K562 (cell line): ENCODE data around the gene VWA5B1. TPM values are rescaled to one million over a fixed set of nuclear protein-coding genes. Genes with fewer than 3 reads are reported as not detected.
A peak's percentile ranks its signal among the peaks of the same experiment; 100 is the strongest.

Experiments used
- ATAC-seq: fragments of 200-7000 bp; cut with Tn5 transposase; 3 replicates; pipeline ENCODE4 v1.9.1; 2020; ENCODE audit warnings: moderate library complexity
- BruUV-seq: library from RNA; stranded (reverse); fragments of 400-500 nt; replicated peaks from 2 replicates; lab custom pipeline; 2021; lab: Mats Ljungman, UMichigan
- CTCF ChIA-PET: fragments of 300-600 bp; formaldehyde crosslinking; extraction: SDS; loops from one replicate; lab custom pipeline; 2021; ENCODE audit warnings: low intra/inter-chr PET ratio; lab: Yijun Ruan, JAX
- POLR2A ChIA-PET: fragments of 300-600, 350-650 bp; sonication (Branson Sonifier 250); formaldehyde crosslinking; extraction: SDS; loops from one replicate; lab custom pipeline; 2021; ENCODE audit warnings: antibody characterized with exemption, inconsistent platforms; lab: Yijun Ruan, JAX
- DNase-seq, 4 experiments: peaks; one replicate each; pipeline versions ENCODE4 v3.0.0 to v3.0.0-alpha.2; 2011 to 2018; ENCODE audit warnings: low spot score in 3 of 4, mixed read lengths in 3 of 4; ENCODE audit errors: extremely low read depth in 1 of 4
- FAIRE-seq: peaks from 2 replicates; lab custom pipeline; 2011; peaks lifted over from hg19 to GRCh38; lab: Jason Lieb, UNC
- H2AFZ ChIP-seq: 2 replicates; pipeline ENCODE4 v1.6.0; 2011; ENCODE audit warnings: low read depth, low read length, control low read depth, inconsistent platforms
- H3K27ac ChIP-seq: fragments of 200-600 bp; 3 replicates; pipeline ENCODE4 v1.8.0; 2011; ENCODE audit warnings: low read depth, mild to moderate bottlenecking, control low read depth, inconsistent platforms, low read length, moderate library complexity, mixed read lengths; ENCODE audit errors: extremely low read depth
- H3K27me3 ChIP-seq, 2 experiments: fragments of 300-600 bp in 1 of 2; 2 replicates in 1 of 2; 3 replicates in 1 of 2; pipeline versions ENCODE4 v1.6.0 to v1.8.0; 2011; ENCODE audit warnings: inconsistent platforms in 2 of 2, low read length in 2 of 2, mild to moderate bottlenecking in 1 of 2, mixed read lengths in 1 of 2, moderate library complexity in 1 of 2; ENCODE audit not compliant: control insufficient read depth in 2 of 2, insufficient read depth in 2 of 2
- H3K36me3 ChIP-seq: fragments of 300-600 bp; 3 replicates; pipeline ENCODE4 v1.8.0; 2011; ENCODE audit warnings: mild to moderate bottlenecking, low read length, inconsistent platforms; ENCODE audit not compliant: control insufficient read depth, insufficient read depth
- H3K4me1 ChIP-seq, 2 experiments: fragments of 200-600 bp in 1 of 2; replicated peaks in 1 of 2; 2 replicates in 1 of 2; 3 replicates in 1 of 2; pipeline versions ENCODE4 v1.5.1 to v1.8.0; 2011; ENCODE audit warnings: inconsistent platforms in 2 of 2, low read length in 2 of 2, mild to moderate bottlenecking in 1 of 2, mixed read lengths in 1 of 2, moderate library complexity in 1 of 2; ENCODE audit not compliant: control insufficient read depth in 2 of 2, insufficient read depth in 2 of 2
- H3K4me2 ChIP-seq: 2 replicates; pipeline ENCODE4 v1.6.1; 2011; ENCODE audit warnings: low read length, control low read depth, inconsistent platforms, mixed read lengths; ENCODE audit not compliant: insufficient read depth
- H3K4me3 ChIP-seq: fragments of 200-600 bp; sonication (generic), shearing (Covaris generic); 2 replicates; pipeline ENCODE4 v1.5.1; 2016; ENCODE audit warnings: control low read depth, inconsistent platforms
- H3K79me2 ChIP-seq: fragments of 200-600 bp; 3 replicates; pipeline ENCODE4 v1.8.0; 2011; ENCODE audit warnings: low read length, inconsistent platforms; ENCODE audit not compliant: control insufficient read depth, insufficient read depth
- H3K9ac ChIP-seq, 2 experiments: 2 replicates each; pipeline versions ENCODE4 v1.6.0 to v1.6.1; 2011; ENCODE audit warnings: low read depth in 2 of 2, low read length in 2 of 2, control low read depth in 1 of 2, inconsistent platforms in 1 of 2, mild to moderate bottlenecking in 1 of 2, mixed read lengths in 1 of 2; ENCODE audit not compliant: insufficient read depth in 1 of 2
- H3K9me1 ChIP-seq: one replicate; pipeline ENCODE4 v1.6.0; 2011; ENCODE audit warnings: inconsistent platforms, mild to moderate bottlenecking, low read length, moderate library complexity; ENCODE audit not compliant: control insufficient read depth, insufficient read depth
- H3K9me3 ChIP-seq: replicated peaks from 2 replicates; pipeline ENCODE4 v1.5.1; 2011; ENCODE audit warnings: low read depth, low read length, inconsistent platforms; ENCODE audit not compliant: control insufficient read depth, insufficient read depth
- H4K20me1 ChIP-seq: replicated peaks from 2 replicates; pipeline ENCODE4 v1.6.1; 2011; ENCODE audit warnings: low read length, inconsistent platforms, mixed read lengths; ENCODE audit not compliant: control insufficient read depth, insufficient read depth
- EGR1 ChIP-seq: fragments of 450-650 bp; conservative IDR thresholded peaks from 2 replicates; pipeline ENCODE4 v1.6.1; 2017; ENCODE audit warnings: mild to moderate bottlenecking
- LARP7 ChIP-seq: fragments of 450-650 bp; IDR thresholded peaks from 2 replicates; pipeline ENCODE4 v1.6.1; 2016
- RBBP5 ChIP-seq: fragments of 200-600 bp; sonication (generic); IDR thresholded peaks from 2 replicates; pipeline ENCODE4 v1.6.1; 2012; ENCODE audit warnings: borderline replicate concordance, mild to moderate bottlenecking, low read length, control low read depth, inconsistent platforms; ENCODE audit not compliant: insufficient read depth, poor library complexity, severe bottlenecking
- TBL1XR1 ChIP-seq, 2 experiments: IDR thresholded peaks; 2 replicates each; pipeline ENCODE4 v1.6.1; 2012; ENCODE audit warnings: improper control_type of control experiment in 2 of 2, low read length in 2 of 2, mild to moderate bottlenecking in 1 of 2
- WGBS: fragments of 100-300 bp; shearing (Covaris generic); methylation state at CpG from one replicate; pipeline ENCODE4 v1.1.6; 2016; ENCODE audit warnings: low coverage, mixed read lengths; ENCODE audit not compliant: insufficient coverage; ENCODE audit errors: missing lambda C conversion rate; 5-methylcytosine and 5-hydroxymethylcytosine counted together
- in situ Hi-C: fragments of 300-500 bp; cut with MboI; formaldehyde crosslinking; loops from 4 replicates; pipeline ENCODE4 v1.15.0; 2018; ENCODE audit warnings: inconsistent platforms, mixed read lengths
- intact Hi-C: fragments of 100-400 bp; cut with micrococcal nuclease; formaldehyde crosslinking; loops from 2 replicates; pipeline ENCODE4 v1.14.2; 2022
- polyA plus RNA-seq, 8 experiments: library from polyadenylated mRNA; depleted of rRNA in 4 of 8; stranded (reverse) in 5 of 8; unstranded in 3 of 8; fragments of >200 nt; fragmentation: Nextera tagmentation in 2 of 8; fragmentation: Illumina TruSeq in 1 of 8; extraction: Ambion mirVana in 2 of 8; extraction: Trizol in 1 of 8; gene quantifications; 2 replicates each; pipeline versions ENCODE4 v1.2.1 to v1.2.3, GENCODE V29; 2011 to 2014; ENCODE audit warnings: inconsistent platforms in 1 of 8, missing spikeins in 1 of 8
- total RNA-seq, 7 experiments: library from RNA; depleted of rRNA in 6 of 7; stranded (reverse); fragments of >200 nt in 6 of 7; fragmentation: Illumina TruSeq in 2 of 7; extraction: Trizol in 2 of 7; gene quantifications; 2 replicates each; pipeline versions ENCODE4 v1.2.1 to v1.2.3, GENCODE V29; 2011 to 2021; ENCODE audit warnings: low replicate concordance in 1 of 7

The VWA5B1 gene
- total and polyA plus RNA-seq, 9 of the 15 experiments (the other 6 are each of a cell fraction or from before 2014, with no cell fraction given): not detected

GRCh38 chr1:20343149-20343937 lies 52.7 kb downstream of the VWA5B1 start (continued):
- TF ChIP-seq RBBP5: no peak

GRCh38 chr1:20343938-20344302 lies 53.2 kb downstream of the VWA5B1 start:
- DNase-seq: no peak
- Histone ChIP-seq H3K9me3 (no peaks in the 10 kb centered on the region), H3K36me3 (no peaks in the 10 kb centered on the region), H3K9me1 (no peaks in the 10 kb centered on the region), H3K79me2 (no peaks in the 10 kb centered on the region), H4K20me1 (no peaks in the 10 kb centered on the region; the same call in 1 of the 2 replicates), H3K4me3 (peak overlapping the region; percentile 20; the same call in 1 of the 2 replicates), H3K9ac (peak overlapping the region in 1 of 2 experiments; percentile 70; a peak in 2 of 4 replicates), H3K4me1 (peaks cover 0 to 14% of the 10 kb centered on the region in 2 experiments; a peak in 2 of 5 replicates), H3K27me3 (peaks cover 5 to 30% of the 10 kb centered on the region in 2 experiments; a peak in 2 of 5 replicates), H3K27ac (no peak overlapping the region), H3K4me2 (peak overlapping the region; percentile 49), H2AFZ (peak overlapping the region; percentile 79)
- ChIA-PET CTCF (no interaction called here), POLR2A (no interaction called here)
- ATAC-seq: peak; percentile 24; the same call in 2 of the 3 replicates
- intact Hi-C loops: no loop called here
- no TSS peak for BruUV-seq
- FAIRE-seq: no peak
- in situ Hi-C loops: no loop called here
- 8% methylated on average over 10 of the region's 10 CpGs for WGBS
- TF ChIP-seq LARP7 (peak; percentile 42; the same call in 1 of the 2 replicates), EGR1 (peak; percentile 2; the same call in 1 of the 2 replicates), TBL1XR1 (IDR thresholded peaks at IDR 0.05; ENCODE audit: low read length in 2 of 2) (no peak)
